Sigmoid colon (tissue), 7 donors: ENCODE data around the gene GFM1. TPM values are rescaled to one million over a fixed set of nuclear protein-coding genes. Genes with fewer than 3 reads are reported as not detected.

Source experiments
- DNase-seq: peaks from one replicate; pipeline ENCODE4 v3.0.0-alpha.2; 2019
- H3K27ac ChIP-seq, 4 donors: fragments of 200-600 bp; sonication (generic); one replicate each; pipeline ENCODE4 v1.5.1; 2016 to 2019; ENCODE audit warnings: mild to moderate bottlenecking in 1 of 4
- H3K27me3 ChIP-seq, 3 donors: fragments of 200-600 bp; sonication (generic); one replicate each; pipeline ENCODE4 v1.5.1; 2019; ENCODE audit warnings: mild to moderate bottlenecking in 1 of 3
- H3K36me3 ChIP-seq, 4 donors: fragments of 200-600 bp; sonication (generic); one replicate each; pipeline ENCODE4 v1.5.1; 2016 to 2019
- H3K4me1 ChIP-seq, 4 donors: fragments of 200-600 bp; sonication (generic); one replicate each; pipeline ENCODE4 v1.5.1; 2017 to 2019
- H3K4me3 ChIP-seq, 4 donors: fragments of 200-600 bp; sonication (generic); one replicate each; pipeline ENCODE4 v1.5.1; 2017 to 2019; ENCODE audit warnings: mild to moderate bottlenecking in 2 of 4, moderate library complexity in 1 of 4
- H3K9me3 ChIP-seq, 4 donors: fragments of 200-600 bp in 3 of 4; sonication (generic) in 3 of 4; one replicate each; pipeline versions ENCODE4 v1.5.1 to v1.6.1; 2013 to 2019
- CTCF ChIP-seq, 4 experiments: fragments of 450-650 bp in 3 of 4; fragments of 200-600 bp in 1 of 4; IDR thresholded peaks; one replicate each; pipeline ENCODE4 v1.5.1; 2016 to 2019; ENCODE audit warnings: antibody characterized with exemption in 4 of 4, mild to moderate bottlenecking in 3 of 4, moderate library complexity in 2 of 4
- EP300 ChIP-seq, 4 donors: sonication (generic); formaldehyde crosslinking; IDR thresholded peaks; one replicate each; pipeline ENCODE4 v1.6.1; 2017; ENCODE audit warnings: antibody characterized with exemption in 4 of 4
- POLR2A ChIP-seq, 2 donors: fragments of 450-650 bp; IDR thresholded peaks; one replicate each; pipeline ENCODE4 v1.6.1; 2016; ENCODE audit warnings: antibody characterized with exemption in 2 of 2, mild to moderate bottlenecking in 2 of 2, moderate library complexity in 2 of 2
- POLR2AphosphoS5 ChIP-seq, 4 donors: sonication (generic); formaldehyde crosslinking; IDR thresholded peaks; one replicate each; pipeline ENCODE4 v1.6.1; 2017; ENCODE audit warnings: antibody characterized with exemption in 4 of 4
- WGBS, 2 donors: extraction: QIAGEN DNeasy Blood & Tissue Kit; methylation state at CpG; one replicate each; pipeline ENCODE4 v1.1.7; 2013; 5-methylcytosine and 5-hydroxymethylcytosine counted together
- intact Hi-C: fragments of 100-400 bp; cut with DNase I; formaldehyde crosslinking; loops from one replicate; pipeline ENCODE4 v1.15.1; 2023
- polyA plus RNA-seq, 3 donors: library from polyadenylated mRNA; stranded (reverse); fragments of 200-250 nt; gene quantifications; one replicate each; pipeline ENCODE4 v1.2.3, GENCODE V29; 2013
- small RNA-seq, 3 donors: library from RNA; depleted of rRNA; stranded (forward); fragments of <200 nt; gene quantifications; one replicate each; pipeline ENCODE3, GENCODE V24; 2016
- total RNA-seq, 4 donors: library from RNA; depleted of rRNA; stranded (reverse); fragments of >200 nt; gene quantifications; one replicate each; pipeline ENCODE4 v1.1.0, GENCODE V29; 2016
- donor health status: healthy with polysubstance abuse.
- donor health status: Bipolar disorder and iron deficiency.
- donor health status: healthy.

Gene GFM1
- total and polyA plus RNA-seq, 7 donors = 10.2 to 56.2 (median 32.7) TPM

DNA sequence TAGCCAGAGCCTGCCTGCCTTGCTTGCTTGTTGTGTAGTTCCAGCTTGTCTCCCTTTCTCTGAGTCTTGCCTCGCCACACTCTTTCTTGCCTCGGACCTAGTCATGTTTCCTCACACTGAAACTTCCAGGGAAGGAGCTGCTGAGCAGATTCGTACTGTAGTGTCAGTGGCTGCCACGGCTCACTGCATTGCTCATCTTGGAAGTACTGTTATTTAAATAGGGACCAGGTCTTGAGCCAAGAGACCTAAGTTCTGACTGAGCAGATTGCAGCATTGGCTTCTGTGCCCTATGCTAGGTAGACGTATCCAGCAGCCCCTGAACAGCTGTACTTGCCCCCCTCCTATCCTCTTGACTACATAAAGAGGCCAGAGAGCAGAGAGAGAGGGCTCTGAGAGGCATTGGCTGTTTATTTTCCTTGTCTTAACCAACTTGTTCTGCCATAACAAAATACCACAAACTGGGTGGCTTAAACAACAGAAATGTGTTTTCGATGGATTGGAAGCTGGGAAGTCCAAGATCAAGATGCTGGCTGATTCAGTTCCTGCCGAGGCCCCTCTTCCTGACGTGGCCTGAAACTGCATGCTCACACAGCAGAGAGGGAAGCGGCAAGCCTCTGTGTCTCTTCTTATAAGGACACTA is 93.8 kb downstream of the GFM1 start:
- H3K36me3 ChIP-seq = peaks cover 0 to 41% (median 0%) of the 10 kb centered on the region in 4 donors
- H3K27me3 ChIP-seq = no peaks in the 10 kb centered on the region
- 87 to 90% methylated on average over 9 of the region's 9 CpGs for WGBS, 2 donors
- peaks cover 0 to 6% (median 0%) of the 10 kb centered on the region in 4 donors for H3K4me1 ChIP-seq
- no peak overlapping the region for H3K4me3 ChIP-seq
- TF ChIP-seq CTCF (IDR thresholded peaks at IDR 0.05) = no peak
- intact Hi-C loops = no loop called here
- peaks cover 0 to 6% (median 3%) of the 10 kb centered on the region in 4 donors for H3K9me3 ChIP-seq
- DNase-seq = no peak
- H3K27ac ChIP-seq = no peak overlapping the region

DNA sequence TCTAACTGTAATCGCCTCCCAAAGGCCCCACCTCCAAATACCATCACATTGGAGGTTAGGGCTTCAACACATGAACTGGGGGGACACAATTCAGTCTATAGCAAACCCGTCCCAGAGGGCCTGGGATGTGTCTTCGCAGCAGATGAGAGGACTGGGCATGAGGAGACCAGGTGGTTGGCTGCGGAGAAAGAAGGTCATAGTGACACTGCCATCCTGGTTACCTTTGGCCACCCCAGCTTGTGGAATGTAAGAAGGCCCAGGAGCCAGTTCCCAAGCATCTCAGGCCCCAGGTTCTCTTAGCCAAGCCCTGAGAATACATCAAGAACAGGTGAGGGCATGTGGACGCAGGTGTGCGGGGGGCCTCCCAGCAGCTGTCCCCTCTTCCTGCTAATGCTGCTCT is 94.3 kb downstream of the GFM1 start:
- Histone ChIP-seq H3K4me1 (peaks cover 0 to under 1% (median 0%) of the 10 kb centered on the region in 4 donors), H3K36me3 (peaks cover 0 to 45% (median 0%) of the 10 kb centered on the region in 4 donors), H3K9me3 (peaks cover 0 to 6% (median 3%) of the 10 kb centered on the region in 4 donors), H3K27me3 (no peaks in the 10 kb centered on the region), H3K4me3 (no peak overlapping the region), H3K27ac (no peak overlapping the region)
- TF ChIP-seq CTCF (IDR thresholded peaks at IDR 0.05) (no peak), POLR2AphosphoS5 (IDR thresholded peaks at IDR 0.05) (no peak), EP300 (IDR thresholded peaks at IDR 0.05) (no peak), POLR2A (IDR thresholded peaks at IDR 0.05) (no peak)
- intact Hi-C loops = no loop called here
- no peak for DNase-seq
- 95 to 96% methylated on average over 6 of the region's 6 CpGs for WGBS, 2 donors

DNA sequence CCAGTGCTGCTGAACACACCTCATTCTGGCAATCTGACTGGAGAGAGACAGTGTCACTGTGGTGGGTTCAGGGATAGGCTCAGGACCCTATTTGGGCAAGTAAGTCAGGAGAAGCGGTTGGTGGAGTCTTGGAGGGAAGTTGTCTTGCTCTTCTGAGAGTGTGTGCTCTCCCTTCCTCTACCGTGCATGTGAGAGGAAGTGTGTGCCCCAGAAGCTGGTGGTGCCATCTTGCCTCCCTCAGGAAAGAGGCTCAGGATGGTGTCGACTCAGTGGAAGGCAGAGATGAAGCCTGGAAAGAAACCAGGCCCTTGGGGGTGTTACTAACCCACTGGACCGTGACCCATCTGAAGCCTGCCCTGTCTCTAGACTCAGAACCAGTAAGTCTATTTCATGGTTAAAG is 94.8 kb downstream of the GFM1 start:
- Histone ChIP-seq H3K9me3 (peaks cover 0 to 6% (median 3%) of the 10 kb centered on the region in 4 donors), H3K4me1 (no peaks in the 10 kb centered on the region), H3K4me3 (no peak overlapping the region), H3K27me3 (no peaks in the 10 kb centered on the region), H3K36me3 (peaks cover 0 to 50% (median 0%) of the 10 kb centered on the region in 4 donors), H3K27ac (no peak overlapping the region)
- no peak for TF ChIP-seq CTCF (IDR thresholded peaks at IDR 0.05)
- no peak for TF ChIP-seq POLR2A (IDR thresholded peaks at IDR 0.05)
- TF ChIP-seq POLR2AphosphoS5 (IDR thresholded peaks at IDR 0.05) = no peak
- TF ChIP-seq EP300 (IDR thresholded peaks at IDR 0.05) = no peak
- 87 to 92% methylated on average over 4 of the region's 4 CpGs for WGBS, 2 donors
- intact Hi-C loops = no loop called here
- no peak for DNase-seq

GRCh38 chr3:158739661-158740060 is 95.3 kb downstream of the GFM1 start:
- Histone ChIP-seq H3K36me3 (peaks cover 0 to 55% (median under 1%) of the 10 kb centered on the region in 4 donors), H3K4me3 (no peak overlapping the region), H3K27ac (no peak overlapping the region), H3K4me1 (no peaks in the 10 kb centered on the region), H3K27me3 (no peaks in the 10 kb centered on the region), H3K9me3 (peaks cover 0 to 6% (median 3%) of the 10 kb centered on the region in 4 donors)
- intact Hi-C loops = no loop called here
- TF ChIP-seq POLR2AphosphoS5 (IDR thresholded peaks at IDR 0.05) (no peak), POLR2A (IDR thresholded peaks at IDR 0.05) (no peak), EP300 (IDR thresholded peaks at IDR 0.05) (no peak), CTCF (IDR thresholded peaks at IDR 0.05) (no peak)
- WGBS, 2 donors = 94 to 97% methylated on average over 3 of the region's 3 CpGs
- DNase-seq = no peak

Small RNA genes lying within 50 kb of the gene (small RNA-seq; reads per million reads assigned to genes)
- 0 reads per million in 3 donors for gene AC025033.1
- 0 reads per million in 3 donors for gene AC080013.6

Other genes starting within 250 kb of the GFM1 start
- gene MLF1, start 73.3 kb upstream of the GFM1 start, total RNA-seq = 10 to 100 TPM in 2 of 4 donors, 1 to 10 TPM in 2; 5.0 to 11.8 (median 10.1) TPM
- gene MLF1, start 73.3 kb upstream of the GFM1 start, polyA plus RNA-seq = 10 to 100 TPM in 1 of 3 donors, 1 to 10 TPM in 2; 3.0 to 14.1 (median 3.8) TPM
- 10 to 100 TPM in 1 of 4 donors, 1 to 10 TPM in 3; 8.6 to 13.2 (median 9.0) TPM for gene LXN, start 28.1 kb downstream of the GFM1 start, total RNA-seq
- gene LXN, start 28.1 kb downstream of the GFM1 start, polyA plus RNA-seq = 10 to 100 TPM; 32.7 to 97.3 (median 74.5) TPM
- 100 to 1,000 TPM in 1 of 4 donors, 10 to 100 TPM in 2, 1 to 10 TPM in 1; 6.4 to 208 (median 26.8) TPM for gene RARRES1, start 87.9 kb downstream of the GFM1 start, total RNA-seq
- gene RARRES1, start 87.9 kb downstream of the GFM1 start, polyA plus RNA-seq = 10 to 100 TPM; 10.2 to 39.3 (median 14.6) TPM
- 10 to 100 TPM; 53.9 to 58.5 (median 56.4) TPM for gene MFSD1, start 157.5 kb downstream of the GFM1 start, total RNA-seq
- gene MFSD1, start 157.5 kb downstream of the GFM1 start, polyA plus RNA-seq = 10 to 100 TPM; 25.2 to 54.1 (median 39.5) TPM